Activated CD8-positive, alpha-beta T cell treated with anti-CD3 and anti-CD28 coated beads for 36 hours (primary cell): ENCODE data around the gene MICAL3. TPM values are rescaled to one million over a fixed set of nuclear protein-coding genes. Genes with fewer than 3 reads are reported as not detected.
A peak's percentile ranks its signal among the peaks of the same experiment; 100 is the strongest.

Experiments used
- ATAC-seq: fragments of 200-7000 bp; cut with Tn5 transposase; one replicate; pipeline ENCODE4 v1.10.0; 2021; ENCODE audit warnings: mild to moderate bottlenecking, moderate library complexity
- CTCF ChIA-PET: fragments of 350-600 bp; sonication (Branson Sonifier 250); formaldehyde crosslinking; loops from one replicate; lab custom pipeline; 2021; ENCODE audit warnings: antibody characterized with exemption; lab: Charles Lee
- POLR2A ChIA-PET: fragments of 350-600 bp; sonication (Branson Sonifier 250); formaldehyde crosslinking; loops from one replicate; lab custom pipeline; 2021; ENCODE audit warnings: antibody characterized with exemption; lab: Charles Lee
- DNase-seq: peaks from one replicate; pipeline ENCODE4 v3.0.0-alpha.2; 2020
- H3K27ac Mint-ChIP-seq: one replicate; pipeline ENCODE4 v1.8.0; 2021; ENCODE audit warnings: mild to moderate bottlenecking, mixed read lengths
- H3K27me3 Mint-ChIP-seq: one replicate; pipeline ENCODE4 v1.8.0; 2021; ENCODE audit warnings: mixed read lengths
- H3K36me3 Mint-ChIP-seq: one replicate; pipeline ENCODE4 v1.8.0; 2021; ENCODE audit warnings: low read depth, mixed read lengths
- H3K4me1 Mint-ChIP-seq: one replicate; pipeline ENCODE4 v1.8.0; 2021; ENCODE audit warnings: low read depth, mixed read lengths
- H3K4me3 Mint-ChIP-seq: one replicate; pipeline ENCODE4 v1.8.0; 2021; ENCODE audit warnings: mild to moderate bottlenecking, moderate library complexity, mixed read lengths
- H3K9me3 Mint-ChIP-seq: one replicate; pipeline ENCODE4 v1.8.0; 2021; ENCODE audit warnings: mixed read lengths
- CTCF ChIP-seq: fragments of 200-600 bp; IDR thresholded peaks from one replicate; pipeline ENCODE4 v1.8.0; 2022; ENCODE audit warnings: antibody characterized with exemption, mild to moderate bottlenecking
- intact Hi-C: fragments of 100-400 bp; cut with micrococcal nuclease; formaldehyde crosslinking; loops from one replicate; pipeline ENCODE4 v1.10.0; 2022
- total RNA-seq, 2 experiments: library from RNA; stranded (reverse); gene quantifications; one replicate each; pipeline ENCODE4 v1.2.3, GENCODE V29; 2021

The MICAL3 gene
- total RNA-seq, 2 experiments from 2014 or later, result 31.6 to 32.4 TPM

DNA sequence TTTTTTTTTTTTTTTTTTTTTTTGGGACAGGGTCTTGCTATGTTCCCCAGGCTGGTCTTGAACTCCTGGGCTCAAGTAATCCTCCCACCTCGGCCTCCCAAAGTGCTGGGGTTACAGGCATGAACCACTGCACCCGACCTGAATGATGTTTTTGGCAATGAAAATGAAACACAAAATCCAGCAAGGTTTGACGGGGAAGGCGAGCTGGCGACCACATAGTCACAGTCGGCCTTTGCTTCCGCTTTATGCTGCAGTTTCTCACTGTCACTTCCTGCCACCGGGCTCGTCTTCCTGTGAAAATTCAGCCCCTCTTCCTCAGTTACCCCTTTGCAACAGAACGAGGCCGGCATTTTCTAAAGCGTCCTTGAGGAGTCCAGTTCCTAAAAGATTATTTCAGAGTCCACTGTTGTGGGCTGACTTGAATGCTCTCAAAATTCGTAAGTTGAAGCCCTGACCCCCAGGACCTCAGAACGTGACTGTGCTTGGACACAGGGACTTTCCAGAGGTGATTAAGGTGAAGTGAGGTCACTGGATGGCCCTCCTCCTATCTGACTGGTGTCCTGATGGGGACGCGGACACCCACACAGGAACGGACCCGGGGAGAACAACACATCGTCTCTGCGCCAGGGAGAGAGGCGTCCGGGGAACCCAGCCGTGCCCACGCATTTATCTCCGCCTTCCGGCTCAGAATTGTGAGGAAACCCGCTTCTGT, 247.2 kb downstream of the MICAL3 start:
- Mint-ChIP-seq H3K36me3 (no peaks in the 10 kb centered on the region), H3K4me3 (peak overlapping the region; percentile 91), H3K27me3 (no peaks in the 10 kb centered on the region), H3K9me3 (no peaks in the 10 kb centered on the region), H3K4me1 (peaks cover 82% of the 10 kb centered on the region), H3K27ac (peak overlapping the region; percentile 99)
- DNase-seq (peak; percentile 87), ATAC-seq (peak; percentile 29)
- ChIA-PET POLR2A (interaction anchor here (3.7 kb wide), 1 partner anchor 8 kb away, joined by 25 read pairs; no protein-coding TSS in a partner anchor), CTCF (interaction anchor here (1.9 to 2.7 kb wide), 2 partner anchors 34 to 36 kb away, joined by 4 to 10 read pairs; no protein-coding TSS in a partner anchor)
- intact Hi-C loops, result no loop called here
- TF ChIP-seq CTCF, result no peak

DNA sequence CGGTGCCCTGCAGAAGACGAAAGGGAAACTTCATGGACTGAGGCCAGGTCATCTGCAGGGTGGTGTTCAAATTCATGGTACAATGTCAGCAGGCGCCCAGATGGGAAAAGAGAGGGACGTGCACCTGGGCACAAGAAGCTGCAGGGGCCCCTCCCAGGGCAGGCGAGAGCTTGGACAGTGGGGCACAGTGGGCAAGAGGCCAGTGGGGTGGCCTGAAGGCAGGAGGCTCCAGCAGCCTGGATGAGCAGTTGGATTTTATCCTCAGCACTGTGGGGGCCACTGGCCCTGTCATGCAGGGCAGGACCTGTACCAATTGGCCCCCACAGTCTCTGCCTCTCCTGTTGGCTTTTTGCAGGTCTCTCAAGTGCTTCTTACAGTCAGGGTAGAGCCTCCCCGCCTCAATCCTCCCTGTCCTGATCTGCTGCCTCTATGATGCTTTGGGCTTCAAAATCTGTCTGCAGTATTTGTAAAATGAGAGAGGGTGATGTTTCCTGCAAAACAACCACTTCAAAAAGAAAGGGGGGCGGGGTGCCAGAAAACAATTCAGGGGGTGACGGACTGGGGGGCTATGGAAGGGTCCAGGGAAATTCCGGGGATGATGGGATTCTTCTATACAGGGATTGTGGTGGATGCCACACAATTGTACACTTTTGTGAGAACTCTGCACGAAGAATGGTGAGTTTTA, 248.4 kb downstream of the MICAL3 start:
- no peak for TF ChIP-seq CTCF
- Mint-ChIP-seq H3K27ac (peak overlapping the region; percentile 73), H3K36me3 (no peaks in the 10 kb centered on the region), H3K27me3 (no peaks in the 10 kb centered on the region), H3K4me1 (peaks cover 80% of the 10 kb centered on the region), H3K9me3 (no peaks in the 10 kb centered on the region), H3K4me3 (peak overlapping the region; percentile 91)
- ATAC-seq, result no peak
- CTCF ChIA-PET, result no interaction called here
- no peak for DNase-seq
- POLR2A ChIA-PET, result interaction anchor here (0.7 to 3.7 kb wide), 2 partner anchors 7 to 80 kb away, joined by 3 to 25 read pairs; no protein-coding TSS in a partner anchor
- intact Hi-C loops, result no loop called here

GRCh38 chr22:17774926-17775685, 249.3 kb downstream of the MICAL3 start:
- DNase-seq (peak; percentile 59), ATAC-seq (peak; percentile 34)
- Mint-ChIP-seq H3K36me3 (no peaks in the 10 kb centered on the region), H3K4me3 (peak overlapping the region; percentile 28), H3K4me1 (peaks cover 78% of the 10 kb centered on the region), H3K27me3 (peaks cover 1% of the 10 kb centered on the region), H3K9me3 (no peaks in the 10 kb centered on the region), H3K27ac (peak overlapping the region; percentile 73)
- ChIA-PET POLR2A (no interaction called here), CTCF (interaction anchor here (1.6 kb wide), 1 partner anchor 9 kb away, joined by 3 read pairs; no protein-coding TSS in a partner anchor)
- no peak for TF ChIP-seq CTCF
- intact Hi-C loops, result no loop called here

- Mint-ChIP-seq H3K4me1 (peaks cover 76% of the 10 kb centered on the region), H3K9me3 (no peaks in the 10 kb centered on the region), H3K27me3 (peaks cover 1% of the 10 kb centered on the region), H3K27ac (peak within 1 kb of the TSS; percentile 73), H3K36me3 (no peaks in the 10 kb centered on the region), H3K4me3 (peak within 1 kb of the TSS; percentile 77)
- ChIA-PET CTCF (interaction anchor here (1.0 to 1.9 kb wide), 4 partner anchors 10 to 35 kb away, joined by 3 to 8 read pairs (median 6); no protein-coding TSS in a partner anchor), POLR2A (interaction anchor here (1.0 to 1.6 kb wide), 2 partner anchors 8 to 41 kb away, joined by 3 to 5 read pairs; no protein-coding TSS in a partner anchor)
- intact Hi-C loops, result no loop called here
- TF ChIP-seq CTCF, result no peak
- DNase-seq (peak; percentile 45), ATAC-seq (peak; percentile 10)
Observed at GRCh38 chr22:17774206-17774925, 250.0 kb downstream of the MICAL3 start, which contains the start of gene BID. Gene BID (minus strand): TSS chr22:17774469. CDS start chr22:17750116, 24,353 bp downstream.
